HEK293 (cell line): ENCODE results near the gene PATE3.

Experiments used
- CTCF ChIA-PET: fragments of 350-600 bp; formaldehyde crosslinking; extraction: SDS; loops from one replicate; lab custom pipeline; 2021; ENCODE audit warnings: antibody characterized with exemption; lab: Yijun Ruan, JAX
- POLR2A ChIA-PET: fragments of 300-600 bp; formaldehyde crosslinking; extraction: SDS; loops from one replicate; lab custom pipeline; 2020; ENCODE audit warnings: antibody characterized with exemption, inconsistent platforms; lab: Yijun Ruan, JAX
- H3K27ac ChIP-seq: fragments of 200-500 bp; sonication (Bioruptor generic); 2 replicates; pipeline ENCODE4 v1.5.1; 2014; ENCODE audit warnings: low read depth, low read length, control low read depth, inconsistent platforms; ENCODE audit errors: extremely low read depth
- H3K36me3 ChIP-seq, 2 experiments: fragments of 200-500 bp in 1 of 2; sonication (Bioruptor generic) in 1 of 2; 1 replicate in 1 of 2; 2 replicates in 1 of 2; pipeline ENCODE4 v1.5.1; 2014 to 2017; ENCODE audit warnings: inconsistent platforms in 2 of 2, low read length in 2 of 2; ENCODE audit not compliant: control insufficient read depth in 2 of 2, insufficient read depth in 1 of 2
- H3K4me1 ChIP-seq: fragments of 200-500 bp; sonication (Bioruptor generic); 2 replicates; pipeline ENCODE4 v1.5.1; 2014; ENCODE audit warnings: mild to moderate bottlenecking, low read length, inconsistent platforms; ENCODE audit not compliant: control insufficient read depth, insufficient read depth
- H3K4me3 ChIP-seq: 2 replicates; pipeline ENCODE4 v1.5.1; 2011; ENCODE audit warnings: low read depth, mild to moderate bottlenecking, control low read depth, low read length, moderate library complexity
- H3K9me3 ChIP-seq: fragments of 200-500 bp; sonication (Bioruptor generic); 2 replicates; pipeline ENCODE4 v1.5.1; 2014; ENCODE audit warnings: low read depth, low read length, inconsistent platforms; ENCODE audit not compliant: control insufficient read depth, insufficient read depth
- HOXD13 ChIP-seq: sonication (generic); formaldehyde crosslinking; IDR thresholded peaks from 2 replicates; pipeline ENCODE4 v1.8.0; 2022; ENCODE audit warnings: missing genetic modification reagents, borderline replicate concordance
- KLF9 ChIP-seq: fragments of 450-650 bp; formaldehyde crosslinking; IDR thresholded peaks from 2 replicates; pipeline ENCODE4 v1.5.1; 2016; ENCODE audit warnings: missing biosample characterization, missing genetic modification characterization, low read depth
- REST ChIP-seq: fragments of 450-650 bp; formaldehyde crosslinking; IDR thresholded peaks from 2 replicates; pipeline ENCODE4 v1.5.1; 2016; ENCODE audit warnings: missing biosample characterization, missing genetic modification characterization
- ZBTB49 ChIP-seq: fragments of 450-650 bp; formaldehyde crosslinking; IDR thresholded peaks from 2 replicates; pipeline ENCODE4 v1.5.1; 2016; ENCODE audit warnings: missing biosample characterization, missing genetic modification characterization, low read depth
- ZFP3 ChIP-seq: fragments of 450-650 bp; formaldehyde crosslinking; IDR thresholded peaks from 2 replicates; pipeline ENCODE4 v1.5.1; 2016; ENCODE audit warnings: low read depth, missing biosample characterization, missing genetic modification characterization
- ZFP37 ChIP-seq: fragments of 450-650 bp; formaldehyde crosslinking; IDR thresholded peaks from 2 replicates; pipeline ENCODE4 v1.5.1; 2016; ENCODE audit warnings: missing biosample characterization, missing genetic modification characterization
- ZNF157 ChIP-seq: fragments of 450-650 bp; formaldehyde crosslinking; IDR thresholded peaks from 2 replicates; pipeline ENCODE4 v1.5.1; 2016; ENCODE audit warnings: missing biosample characterization, missing genetic modification characterization
- ZNF184 ChIP-seq: fragments of 450-650 bp; IDR thresholded peaks from 2 replicates; pipeline ENCODE4 v1.5.1; 2018; ENCODE audit warnings: missing biosample characterization, mild to moderate bottlenecking, missing genetic modification characterization
- ZNF335 ChIP-seq: fragments of 450-650 bp; formaldehyde crosslinking; conservative IDR thresholded peaks from 2 replicates; pipeline ENCODE4 v1.5.1; 2016; ENCODE audit warnings: missing biosample characterization, missing genetic modification characterization
- ZNF366 ChIP-seq: fragments of 450-650 bp; formaldehyde crosslinking; conservative IDR thresholded peaks from 2 replicates; pipeline ENCODE4 v1.5.1; 2016; ENCODE audit warnings: missing biosample characterization, missing genetic modification characterization
- ZNF394 ChIP-seq: fragments of 450-650 bp; formaldehyde crosslinking; IDR thresholded peaks from 2 replicates; pipeline ENCODE4 v1.5.1; 2016; ENCODE audit warnings: missing biosample characterization, missing genetic modification characterization, mild to moderate bottlenecking, moderate library complexity, borderline replicate concordance
- ZNF600 ChIP-seq: fragments of 450-650 bp; formaldehyde crosslinking; IDR thresholded peaks from 2 replicates; pipeline ENCODE4 v1.5.1; 2016; ENCODE audit warnings: missing biosample characterization, missing genetic modification characterization
- ZNF626 ChIP-seq: fragments of 450-650 bp; sonication (Bioruptor Pico); formaldehyde crosslinking; IDR thresholded peaks from 2 replicates; pipeline ENCODE4 v1.5.1; 2018; ENCODE audit warnings: missing biosample characterization, missing genetic modification characterization, inconsistent platforms
- ZNF639 ChIP-seq: fragments of 450-650 bp; formaldehyde crosslinking; IDR thresholded peaks from 2 replicates; pipeline ENCODE4 v1.5.1; 2016; ENCODE audit warnings: missing biosample characterization, missing genetic modification characterization
- ZNF768 ChIP-seq: fragments of 450-650 bp; formaldehyde crosslinking; IDR thresholded peaks from 2 replicates; pipeline ENCODE4 v1.5.1; 2018; ENCODE audit warnings: missing biosample characterization, mild to moderate bottlenecking, missing genetic modification characterization
- ZNF792 ChIP-seq: fragments of 450-650 bp; formaldehyde crosslinking; IDR thresholded peaks from 2 replicates; pipeline ENCODE4 v1.5.1; 2016; ENCODE audit warnings: missing biosample characterization, missing genetic modification characterization
- TF ChIP-seq, protein P1 (sequence below): fragments of 450-650 bp; formaldehyde crosslinking; IDR thresholded peaks from 2 replicates; pipeline ENCODE4 v1.5.1; 2016; ENCODE audit warnings: missing biosample characterization, missing genetic modification characterization

Gene PATE3

GRCh38 chr11:125797641-125798040 is 9.7 kb downstream of the PATE3 start (continued):
- TF ChIP-seq, protein P1, sequence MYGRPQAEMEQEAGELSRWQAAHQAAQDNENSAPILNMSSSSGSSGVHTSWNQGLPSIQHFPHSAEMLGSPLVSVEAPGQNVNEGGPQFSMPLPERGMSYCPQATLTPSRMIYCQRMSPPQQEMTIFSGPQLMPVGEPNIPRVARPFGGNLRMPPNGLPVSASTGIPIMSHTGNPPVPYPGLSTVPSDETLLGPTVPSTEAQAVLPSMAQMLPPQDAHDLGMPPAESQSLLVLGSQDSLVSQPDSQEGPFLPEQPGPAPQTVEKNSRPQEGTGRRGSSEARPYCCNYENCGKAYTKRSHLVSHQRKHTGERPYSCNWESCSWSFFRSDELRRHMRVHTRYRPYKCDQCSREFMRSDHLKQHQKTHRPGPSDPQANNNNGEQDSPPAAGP (tag by site-specific recombination): no peak

DNA sequence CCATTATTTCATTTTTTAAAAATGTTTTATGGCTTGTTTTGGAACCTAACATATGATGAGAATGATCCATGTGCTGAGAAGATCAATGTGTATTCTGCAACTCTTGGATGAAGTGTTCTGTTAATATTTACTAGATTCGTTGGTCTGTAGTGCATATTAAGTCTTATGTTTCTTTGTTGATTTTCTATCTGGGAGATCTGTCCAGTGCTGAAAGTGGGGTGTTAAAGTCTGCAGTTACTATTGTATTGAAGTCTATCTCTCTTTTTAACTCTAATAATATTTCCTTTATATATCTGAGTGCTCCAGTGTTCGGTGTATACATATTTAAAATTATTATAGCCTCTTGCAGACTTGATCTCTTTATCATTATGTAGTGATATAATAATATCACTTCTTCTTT is 11.9 kb downstream of the PATE3 start:
- TF ChIP-seq ZNF366: no peak
- TF ChIP-seq REST (tag by site-specific recombination): peak; percentile 76
- no peak for TF ChIP-seq ZNF639 (tag by site-specific recombination)
- Histone ChIP-seq H3K4me3 (no peak overlapping the region), H3K4me1 (no peaks in the 10 kb centered on the region), H3K36me3 (no peaks in the 10 kb centered on the region), H3K9me3 (no peaks in the 10 kb centered on the region), H3K27ac (no peak overlapping the region)
- CTCF ChIA-PET: no interaction called here
- POLR2A ChIA-PET: no interaction called here

- CTCF ChIA-PET: no interaction called here
Measured at GRCh38 chr11:125802387-125802786, 14.5 kb downstream of the PATE3 start.

GRCh38 chr11:125807909-125808308 is 20.0 kb downstream of the PATE3 start:
- CTCF ChIA-PET: no interaction called here
- Histone ChIP-seq H3K4me1 (no peaks in the 10 kb centered on the region), H3K27ac (no peak overlapping the region), H3K9me3 (no peaks in the 10 kb centered on the region), H3K36me3 (no peaks in the 10 kb centered on the region), H3K4me3 (no peak overlapping the region)
- POLR2A ChIA-PET: no interaction called here
- TF ChIP-seq ZBTB49 (tag by site-specific recombination) (no peak), ZFP3 (tag by site-specific recombination) (no peak), REST (tag by site-specific recombination) (no peak), ZNF184 (tag by site-specific recombination) (no peak), ZNF335 (tag by site-specific recombination) (no peak), ZNF639 (tag by site-specific recombination) (no peak), HOXD13 (no peak), ZNF394 (tag by site-specific recombination) (no peak), ZNF600 (tag by site-specific recombination) (no peak), ZNF792 (tag by site-specific recombination) (no peak), ZFP37 (tag by site-specific recombination) (no peak), KLF9 (tag by site-specific recombination) (no peak), ZNF626 (tag by site-specific recombination) (no peak)

More at GRCh38 chr11:125802387-125802786, 14.5 kb downstream of the PATE3 start:
- TF ChIP-seq ZNF157 (tag by site-specific recombination): no peak
- no peak for TF ChIP-seq ZNF768 (tag by site-specific recombination)
- Histone ChIP-seq H3K4me3 (no peak overlapping the region), H3K27ac (no peak overlapping the region), H3K4me1 (no peaks in the 10 kb centered on the region), H3K9me3 (no peaks in the 10 kb centered on the region), H3K36me3 (no peaks in the 10 kb centered on the region)
- POLR2A ChIA-PET: no interaction called here
